Measurements from ENCODE around the gene PLA2G4C.

Gene PLA2G4C

GRCh38 chr19:48004236-48004635 lies 106.4 kb downstream of the PLA2G4C start:
- Histone ChIP-seq H3K9me3 (ENCODE audit: insufficient read depth, low read depth, low read length) (0 out of 2 replicates have a peak, but pooled peaks cover 2% of the 10 kb centered on the region), H3K27me3 (ENCODE audit: insufficient read depth, low read length) (no peaks in the 10 kb centered on the region), H3K27ac (ENCODE audit: low read length) (no peak overlapping the region), H3K4me1 (ENCODE audit: insufficient read depth, low read length) (no peaks in the 10 kb centered on the region), H3K4me3 (ENCODE audit: low read length) (no peak overlapping the region), H3K9ac (ENCODE audit: low read depth, low read length) (no peak overlapping the region), H3K36me3 (ENCODE audit: insufficient read depth, low read depth, low read length) (no peaks in the 10 kb centered on the region)

DNA sequence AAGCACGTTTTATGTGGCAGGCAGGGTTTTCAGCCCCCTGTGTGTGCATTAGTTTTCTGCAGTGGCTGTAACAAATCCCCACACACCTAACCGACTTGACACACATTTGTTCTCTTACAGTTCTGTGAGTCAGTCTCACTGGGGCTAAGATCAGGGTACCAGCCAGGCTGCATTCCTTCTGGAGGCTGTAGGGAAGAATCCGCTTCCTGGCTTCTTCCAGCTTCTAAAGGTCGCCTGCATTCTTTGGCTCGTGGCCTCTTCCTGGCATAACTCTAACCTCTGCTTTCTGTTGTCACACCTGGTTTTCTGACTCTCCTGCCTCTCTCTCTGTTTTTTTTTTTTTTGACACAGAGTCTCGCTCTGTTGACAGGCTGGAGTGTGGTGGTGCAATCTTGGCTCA lies 109.8 kb downstream of the PLA2G4C start:
- Histone ChIP-seq H3K36me3 (ENCODE audit: insufficient read depth, low read depth, low read length) (no peaks in the 10 kb centered on the region), H3K27ac (ENCODE audit: low read length) (no peak overlapping the region), H3K9me3 (ENCODE audit: insufficient read depth, low read depth, low read length) (no peaks in the 10 kb centered on the region), H3K27me3 (ENCODE audit: insufficient read depth, low read length) (no peaks in the 10 kb centered on the region), H3K4me3 (ENCODE audit: low read length) (no peak overlapping the region), H3K4me1 (ENCODE audit: insufficient read depth, low read length) (no peaks in the 10 kb centered on the region), H3K9ac (ENCODE audit: low read depth, low read length) (no peak overlapping the region)

DNA sequence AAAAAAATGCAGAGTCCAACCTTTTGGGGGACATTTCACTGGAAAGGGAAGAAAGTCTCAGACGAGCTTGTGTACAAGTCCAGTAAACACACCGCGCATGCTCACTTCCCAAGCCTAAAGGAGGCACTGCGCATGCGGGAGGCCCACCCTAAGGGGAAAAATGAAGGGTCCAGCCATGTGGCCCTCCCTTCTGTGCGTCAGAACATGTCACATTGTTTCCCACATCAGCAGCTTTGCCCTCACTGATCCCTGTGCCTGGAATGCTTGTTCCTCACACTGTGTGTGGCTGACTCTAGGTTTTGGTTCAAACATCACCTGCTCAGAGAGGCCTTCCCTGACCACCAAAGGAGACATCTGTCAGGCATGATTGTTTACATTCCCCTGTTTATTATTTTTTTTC lies 111.8 kb downstream of the PLA2G4C start:
- Histone ChIP-seq H3K36me3 (ENCODE audit: insufficient read depth, low read depth, low read length) (no peaks in the 10 kb centered on the region), H3K9ac (ENCODE audit: low read depth, low read length) (no peak overlapping the region), H3K4me1 (ENCODE audit: insufficient read depth, low read length) (no peaks in the 10 kb centered on the region), H3K27ac (ENCODE audit: low read length) (no peak overlapping the region), H3K27me3 (ENCODE audit: insufficient read depth, low read length) (no peaks in the 10 kb centered on the region), H3K4me3 (ENCODE audit: low read length) (no peak overlapping the region), H3K9me3 (ENCODE audit: insufficient read depth, low read depth, low read length) (no peaks in the 10 kb centered on the region)
